Naive thymus-derived CD8-positive, alpha-beta T cell (primary cell): ENCODE results near the gene RPH3AL. TPM values are rescaled to one million over a fixed set of nuclear protein-coding genes. Genes with fewer than 3 reads are reported as not detected.
A peak's percentile ranks its signal among the peaks of the same experiment; 100 is the strongest.
"Not testable (repeated sequence)": the region's sequence is repeated elsewhere in the genome, so short reads cannot be mapped to it uniquely, and the experiment has no call there.

Source experiments
- ATAC-seq, 2 donors: fragments of 150-1000 bp; cut with Tn5 transposase in 1 of 2; sonication (Bioruptor Pico), chemical (Tn5 transposase) in 1 of 2; 1 replicate in 1 of 2; 2 replicates in 1 of 2; pipeline ENCODE4 v1.10.0; 2021; ENCODE audit warnings: mild to moderate bottlenecking in 2 of 2, moderate library complexity in 2 of 2
- POLR2A ChIA-PET: fragments of 350-600 bp; sonication (Branson Sonifier 250); formaldehyde crosslinking; loops from one replicate; lab custom pipeline; 2021; ENCODE audit warnings: antibody characterized with exemption; lab: Charles Lee
- DNase-seq, 10 donors: peaks; one replicate each; pipeline versions ENCODE4 v3.0.0 to v3.0.0-alpha.2; 2020 to 2022
- H3K27ac Mint-ChIP-seq, 10 donors: one replicate each; pipeline ENCODE4 v1.8.0; 2020 to 2022; ENCODE audit warnings: mild to moderate bottlenecking in 10 of 10, mixed read lengths in 10 of 10, moderate library complexity in 4 of 10, inconsistent platforms in 1 of 10
- H3K27me3 Mint-ChIP-seq, 5 donors: one replicate each; pipeline ENCODE4 v1.8.0; 2021 to 2022; ENCODE audit warnings: mixed read lengths in 5 of 5
- H3K36me3 Mint-ChIP-seq, 3 donors: one replicate each; pipeline ENCODE4 v1.8.0; 2020 to 2022; ENCODE audit warnings: mixed read lengths in 3 of 3, mild to moderate bottlenecking in 2 of 3, inconsistent platforms in 1 of 3
- H3K4me1 Mint-ChIP-seq, 4 donors: one replicate each; pipeline ENCODE4 v1.8.0; 2021 to 2022; ENCODE audit warnings: mixed read lengths in 4 of 4
- H3K4me3 Mint-ChIP-seq, 10 donors: one replicate each; pipeline ENCODE4 v1.8.0; 2020 to 2022; ENCODE audit warnings: mild to moderate bottlenecking in 10 of 10, mixed read lengths in 10 of 10, moderate library complexity in 6 of 10, inconsistent platforms in 1 of 10
- H3K9me3 Mint-ChIP-seq, 9 donors: one replicate each; pipeline ENCODE4 v1.8.0; 2020 to 2022; ENCODE audit warnings: mixed read lengths in 9 of 9, mild to moderate bottlenecking in 3 of 9, inconsistent platforms in 1 of 9, moderate library complexity in 1 of 9
- polyA plus RNA-seq, 3 donors: library from polyadenylated mRNA; unstranded; fragments of 300-500 nt; fragmentation: Illumina TruSeq; gene quantifications; one replicate each; pipeline ENCODE4 v1.2.3, GENCODE V29; 2021
- total RNA-seq, 8 experiments: library from RNA in 2 of 8; stranded (reverse) in 2 of 8; gene quantifications; one replicate each; pipeline ENCODE4 v1.2.3 and lab custom pipeline; 2021 to 2026

Gene RPH3AL
- total and polyA plus RNA-seq, 5 experiments from 2014 or later = 1.9 to 30.0 (median 5.7) TPM

DNA sequence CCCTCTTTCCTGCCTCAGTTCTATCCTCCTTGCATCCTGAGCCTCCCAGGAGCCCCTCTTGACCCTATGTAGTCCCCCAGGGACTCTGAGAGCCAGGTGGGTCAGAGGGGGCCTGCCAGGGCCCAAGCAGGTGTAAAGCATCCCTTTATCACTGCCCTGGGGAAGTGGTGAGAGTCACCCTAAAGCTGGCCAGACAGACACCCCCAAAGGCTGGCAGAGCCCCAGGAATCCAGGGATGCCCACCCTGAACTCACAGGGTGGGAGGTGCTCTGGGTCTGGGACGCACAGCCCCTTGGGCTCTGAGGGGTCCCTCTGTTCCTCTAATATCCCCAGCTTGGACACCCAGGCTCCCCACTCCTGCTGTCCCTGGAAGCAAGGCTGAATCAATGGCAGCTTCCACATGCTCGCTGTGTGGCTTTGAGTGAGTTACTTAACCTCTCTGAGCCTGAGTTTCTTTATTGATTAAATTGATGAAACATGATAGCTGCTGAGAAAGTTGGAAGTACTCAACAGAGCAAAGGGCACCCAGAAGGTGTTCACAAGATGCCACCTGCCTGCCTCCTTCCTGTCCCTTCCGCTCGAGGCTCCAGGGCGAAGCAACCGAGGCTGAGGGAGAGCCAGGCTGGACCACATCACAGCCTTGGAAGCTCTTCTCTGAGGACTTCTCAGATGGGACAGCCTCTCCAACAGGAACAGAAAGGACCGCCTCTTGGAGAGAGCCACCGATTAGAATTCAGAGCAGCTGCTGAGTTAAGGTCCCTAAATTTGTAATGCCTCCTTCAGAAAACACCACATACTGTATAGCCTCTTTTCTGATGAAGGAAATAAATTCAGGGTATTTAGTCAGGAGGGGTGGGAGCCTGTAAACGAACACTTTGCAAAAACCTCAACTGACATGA lies 104.0 kb downstream of the RPH3AL start:
- H3K27ac Mint-ChIP-seq = peak overlapping the region in 1 of 10 donors; percentile 79
- no peaks in the 10 kb centered on the region for H3K27me3 Mint-ChIP-seq
- ATAC-seq (no peak), DNase-seq (peak in 2 of 10 donors; percentile 8 to 28)
- H3K36me3 Mint-ChIP-seq = no peaks in the 10 kb centered on the region
- H3K4me3 Mint-ChIP-seq = no peak overlapping the region
- peaks cover 0 to 6% (median 0%) of the 10 kb centered on the region in 9 donors for H3K9me3 Mint-ChIP-seq
- POLR2A ChIA-PET = no interaction called here
- peaks cover 0 to 9% (median 0%) of the 10 kb centered on the region in 4 donors for H3K4me1 Mint-ChIP-seq

GRCh38 chr17:247767-248166 lies 104.8 kb downstream of the RPH3AL start:
- no peaks in the 10 kb centered on the region for H3K36me3 Mint-ChIP-seq
- H3K4me3 Mint-ChIP-seq = no peak overlapping the region
- peak overlapping the region in 1 of 10 donors; percentile 79 for H3K27ac Mint-ChIP-seq
- DNase-seq = no peak
- POLR2A ChIA-PET = no interaction called here
- H3K4me1 Mint-ChIP-seq = peaks cover 0 to 10% (median 0%) of the 10 kb centered on the region in 4 donors
- ATAC-seq = no peak
- peaks cover 0 to 10% (median 0%) of the 10 kb centered on the region in 9 donors for H3K9me3 Mint-ChIP-seq
- no peaks in the 10 kb centered on the region for H3K27me3 Mint-ChIP-seq

- POLR2A ChIA-PET = no interaction called here
- no peak overlapping the region for H3K27ac Mint-ChIP-seq
These were observed 105.7 kb downstream of the RPH3AL start for GRCh38 chr17:246851-247421.

GRCh38 chr17:246226-246625 lies 106.4 kb downstream of the RPH3AL start:
- DNase-seq (peak in 1 of 10 donors; percentile 45), ATAC-seq (no peak)
- H3K4me1 Mint-ChIP-seq = peaks cover 0 to 10% (median 0%) of the 10 kb centered on the region in 4 donors
- H3K27ac Mint-ChIP-seq = no peak overlapping the region
- peaks cover 0 to 10% (median 0%) of the 10 kb centered on the region in 9 donors for H3K9me3 Mint-ChIP-seq
- H3K36me3 Mint-ChIP-seq = no peaks in the 10 kb centered on the region
- POLR2A ChIA-PET = no interaction called here
- no peaks in the 10 kb centered on the region for H3K27me3 Mint-ChIP-seq
- H3K4me3 Mint-ChIP-seq = no peak overlapping the region

More at GRCh38 chr17:246851-247421, 105.7 kb downstream of the RPH3AL start:
- DNase-seq = peak in 1 of 10 donors; percentile 56
- no peaks in the 10 kb centered on the region for H3K36me3 Mint-ChIP-seq
- H3K4me1 Mint-ChIP-seq = peaks cover 0 to 10% (median 0%) of the 10 kb centered on the region in 4 donors
- no peak for ATAC-seq
- no peak overlapping the region for H3K4me3 Mint-ChIP-seq
- H3K27me3 Mint-ChIP-seq = no peaks in the 10 kb centered on the region
- peaks cover 0 to 10% (median 0%) of the 10 kb centered on the region in 9 donors for H3K9me3 Mint-ChIP-seq

DNA sequence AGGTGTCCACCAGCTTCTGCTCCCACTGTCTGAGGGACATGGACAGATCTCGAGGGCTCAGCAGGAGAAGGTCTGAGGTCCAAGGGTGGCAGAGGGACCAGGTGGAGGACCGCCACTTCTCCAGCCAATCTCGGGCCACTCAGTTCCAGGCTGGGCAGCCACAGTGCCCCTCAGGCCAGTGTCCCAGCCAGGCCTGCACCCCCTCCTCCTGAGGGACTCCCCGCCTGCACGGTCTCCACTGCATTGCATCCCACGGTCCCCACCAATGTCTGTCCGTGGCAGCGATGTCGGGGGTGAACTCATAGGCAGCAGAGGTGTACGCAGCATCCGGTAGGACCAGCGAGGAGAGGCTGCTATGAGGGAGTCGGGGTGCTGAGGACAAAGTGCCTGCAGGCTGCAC lies 107.0 kb downstream of the RPH3AL start:
- no peaks in the 10 kb centered on the region for H3K36me3 Mint-ChIP-seq
- POLR2A ChIA-PET = no interaction called here
- H3K4me1 Mint-ChIP-seq = peaks cover 0 to 10% (median 0%) of the 10 kb centered on the region in 4 donors
- no peak for ATAC-seq
- no peak overlapping the region for H3K4me3 Mint-ChIP-seq
- H3K9me3 Mint-ChIP-seq = peaks cover 0 to 10% (median 0%) of the 10 kb centered on the region in 9 donors
- no peak overlapping the region for H3K27ac Mint-ChIP-seq
- H3K27me3 Mint-ChIP-seq = no peaks in the 10 kb centered on the region
- DNase-seq = peak in 1 of 10 donors; percentile 52

DNA sequence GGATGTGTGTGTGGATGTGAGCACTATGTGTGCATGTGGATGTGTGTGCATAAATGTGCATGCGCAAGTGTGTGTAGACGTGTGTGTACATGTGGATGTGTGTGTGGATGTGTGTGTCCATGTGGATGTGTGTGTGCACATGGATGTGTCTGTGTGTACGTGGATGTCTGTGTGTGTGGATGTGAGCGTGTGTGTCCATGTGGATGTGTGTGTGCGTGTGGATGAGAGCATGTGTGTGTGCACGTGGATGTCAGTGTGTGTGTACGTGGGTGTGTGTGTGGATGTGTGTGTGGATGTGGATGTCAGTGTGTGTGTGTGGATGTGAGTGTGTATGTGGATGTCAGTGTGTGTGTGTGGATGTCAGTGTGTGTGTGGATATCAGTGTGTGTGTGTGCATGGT lies 107.6 kb downstream of the RPH3AL start:
- Mint-ChIP-seq H3K36me3 (no peaks in the 10 kb centered on the region), H3K4me3 (no peak overlapping the region), H3K27ac (peak overlapping the region in 3 of 10 donors; percentile 37 to 83 (median 60)), H3K27me3 (no peaks in the 10 kb centered on the region), H3K4me1 (peaks cover 0 to 10% (median 0%) of the 10 kb centered on the region in 4 donors), H3K9me3 (peaks cover 0 to 10% (median 0%) of the 10 kb centered on the region in 9 donors)
- DNase-seq (no peak), ATAC-seq (no peak)
- POLR2A ChIA-PET = no interaction called here

- ATAC-seq, H3K4me3 Mint-ChIP-seq, H3K4me1 Mint-ChIP-seq, DNase-seq, POLR2A ChIA-PET, H3K36me3 Mint-ChIP-seq, H3K27me3 Mint-ChIP-seq: not testable (repeated sequence)
- peak overlapping the region in 2 of 10 donors; percentile 31 to 55 for H3K27ac Mint-ChIP-seq
- H3K9me3 Mint-ChIP-seq = peaks cover 0 to 10% (median 0%) of the 10 kb centered on the region in 9 donors
These were observed 108.7 kb downstream of the RPH3AL start for GRCh38 chr17:243924-244323.

- Mint-ChIP-seq H3K9me3 (peaks cover 0 to 8% (median 0%) of the 10 kb centered on the region in 9 donors), H3K27ac (peak overlapping the region in 1 of 10 donors; percentile 76), H3K36me3 (no peaks in the 10 kb centered on the region), H3K4me3 (no peak overlapping the region), H3K27me3 (peaks cover 0 to 8% (median 0%) of the 10 kb centered on the region in 5 donors), H3K4me1 (peaks cover 0 to 3% (median 0%) of the 10 kb centered on the region in 4 donors)
- no peak for DNase-seq
- ATAC-seq = no peak
- POLR2A ChIA-PET = no interaction called here
These were observed 113.7 kb downstream of the RPH3AL start for GRCh38 chr17:238964-239259.

- DNase-seq (peak in 1 of 10 donors; percentile 50), ATAC-seq (no peak)
- Mint-ChIP-seq H3K9me3 (peaks cover 0 to 2% (median 0%) of the 10 kb centered on the region in 9 donors), H3K4me1 (no peaks in the 10 kb centered on the region), H3K27ac (peak overlapping the region in 3 of 10 donors; percentile 36 to 76 (median 74)), H3K36me3 (no peaks in the 10 kb centered on the region), H3K27me3 (peaks cover 0 to 8% (median 0%) of the 10 kb centered on the region in 5 donors), H3K4me3 (no peak overlapping the region)
- POLR2A ChIA-PET = no interaction called here
These were observed 114.3 kb downstream of the RPH3AL start for GRCh38 chr17:238071-238963.

GRCh38 chr17:237406-237955 lies 115.1 kb downstream of the RPH3AL start:
- H3K27me3 Mint-ChIP-seq = peaks cover 0 to 8% (median 0%) of the 10 kb centered on the region in 5 donors
- H3K4me3 Mint-ChIP-seq = no peak overlapping the region
- peak overlapping the region in 1 of 10 donors; percentile 76 for H3K27ac Mint-ChIP-seq
- H3K9me3 Mint-ChIP-seq = peaks cover 0 to 2% (median 0%) of the 10 kb centered on the region in 9 donors
- POLR2A ChIA-PET = no interaction called here
- H3K4me1 Mint-ChIP-seq = no peaks in the 10 kb centered on the region
- no peaks in the 10 kb centered on the region for H3K36me3 Mint-ChIP-seq
- no peak for ATAC-seq
- peak in 1 of 10 donors; percentile 23 for DNase-seq

GRCh38 chr17:236641-237405 lies 115.8 kb downstream of the RPH3AL start:
- Mint-ChIP-seq H3K9me3 (peaks cover 0 to 2% (median 0%) of the 10 kb centered on the region in 9 donors), H3K4me1 (no peaks in the 10 kb centered on the region), H3K27ac (no peak overlapping the region), H3K36me3 (no peaks in the 10 kb centered on the region), H3K4me3 (no peak overlapping the region), H3K27me3 (peaks cover 0 to 8% (median 0%) of the 10 kb centered on the region in 5 donors)
- POLR2A ChIA-PET = no interaction called here
- no peak for ATAC-seq
- peak in 1 of 10 donors; percentile 27 for DNase-seq
